ENCODE measurements around the gene TTC39C.
"Not testable (repeated sequence)": the region's sequence is repeated elsewhere in the genome, so short reads cannot be mapped to it uniquely, and the experiment has no call there.

Gene TTC39C

GRCh38 chr18:24055009-24055804 is 40.7 kb downstream of the TTC39C start:
- no peak for DNase-seq

GRCh38 chr18:24055878-24056277 is 41.3 kb downstream of the TTC39C start:
- DNase-seq, result no peak

DNA sequence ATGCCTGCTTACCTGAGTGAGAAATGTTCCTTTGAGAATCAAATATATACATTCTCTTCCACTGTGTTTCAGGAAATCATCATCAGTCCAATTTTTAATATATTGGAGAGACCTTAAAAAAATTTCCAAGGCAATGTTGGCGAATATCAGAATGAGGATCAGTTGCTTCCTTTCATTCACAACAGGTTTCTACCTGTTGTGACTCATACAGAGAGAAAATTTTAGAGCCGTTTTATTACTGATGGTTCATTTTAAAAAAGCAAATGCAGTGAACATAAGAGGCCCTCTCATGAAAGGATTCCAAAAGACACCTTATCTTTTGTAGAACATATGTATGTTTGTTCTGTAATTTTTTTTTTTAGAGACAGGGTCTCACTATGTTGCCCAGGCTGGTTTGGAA is 42.0 kb downstream of the TTC39C start:
- no peak for DNase-seq

- DNase-seq, result no peak
Observed at GRCh38 chr18:24057804-24058203, 43.2 kb downstream of the TTC39C start.

DNA sequence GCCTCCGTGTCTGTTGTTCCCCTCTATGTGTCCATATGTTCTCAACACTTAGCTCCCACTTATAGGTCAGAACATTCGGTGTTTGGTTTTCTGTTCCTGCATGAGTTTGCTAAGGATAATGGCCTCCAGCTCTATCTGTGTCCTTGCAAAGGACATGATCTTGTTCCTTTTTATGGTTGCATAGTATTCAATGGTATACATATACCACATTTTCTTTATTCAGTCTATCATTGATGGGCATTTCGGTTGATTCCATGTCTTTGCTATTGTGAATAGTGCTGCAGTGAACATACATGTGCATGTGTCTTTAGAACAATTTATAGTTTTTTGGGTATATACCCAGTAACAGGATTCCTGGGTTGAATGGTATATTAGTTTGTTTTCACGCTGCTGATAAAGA is 44.8 kb downstream of the TTC39C start:
- not testable (repeated sequence) for DNase-seq

GRCh38 chr18:24060644-24061043 is 46.1 kb downstream of the TTC39C start:
- no peak for DNase-seq

DNA sequence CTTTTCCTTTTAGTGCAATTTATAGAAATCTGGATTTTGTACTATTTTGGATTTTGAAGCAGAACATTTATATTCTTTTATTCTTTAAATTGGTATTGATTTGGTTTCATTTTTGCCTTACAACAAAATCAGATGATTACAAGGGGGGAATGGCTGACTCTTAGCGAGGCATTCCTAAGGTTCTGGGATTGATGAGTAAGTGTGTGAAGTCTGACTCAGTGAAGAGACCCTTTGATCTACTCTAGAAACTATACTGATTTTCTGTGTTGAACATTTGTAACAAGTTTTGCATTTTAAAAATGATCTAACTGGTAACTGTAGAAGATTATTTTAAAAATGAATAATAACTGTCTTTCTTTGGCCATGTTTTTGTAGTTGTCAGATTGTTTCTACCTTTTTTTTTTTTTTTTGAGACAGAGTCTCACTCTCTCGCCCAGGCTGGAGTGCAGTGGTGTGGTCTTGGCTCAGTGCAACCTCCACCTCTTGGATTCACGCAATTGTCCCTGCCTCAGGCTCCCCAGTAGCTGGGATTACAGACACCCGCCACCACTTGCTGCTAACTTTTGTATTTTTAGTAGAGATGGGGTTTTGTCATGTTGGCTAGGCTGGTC is 48.7 kb downstream of the TTC39C start:
- DNase-seq, result no peak

- no peak for DNase-seq
Observed at GRCh38 chr18:24064391-24065100, 50.0 kb downstream of the TTC39C start.

DNA sequence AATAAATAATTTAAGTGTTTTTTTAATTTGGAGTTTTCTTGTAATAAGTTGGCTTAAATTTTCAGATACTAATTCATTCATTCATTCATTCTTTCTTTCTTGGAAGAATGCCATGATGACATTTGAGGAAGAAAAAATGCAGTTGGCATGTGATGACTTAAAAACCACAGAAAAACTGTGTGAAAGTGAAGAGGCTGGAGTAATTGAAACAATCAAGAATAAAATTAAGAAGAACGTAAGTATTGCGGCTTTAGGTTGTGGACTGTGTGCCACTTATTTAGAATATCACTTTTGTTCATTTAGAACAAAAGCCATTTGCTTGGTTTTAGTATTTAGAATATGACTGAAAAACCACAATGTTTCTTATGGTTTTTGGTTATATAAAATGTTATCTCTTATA is 51.4 kb downstream of the TTC39C start:
- DNase-seq, result no peak

GRCh38 chr18:24068945-24069693 is 54.6 kb downstream of the TTC39C start:
- no peak for DNase-seq

- no peak for DNase-seq
Observed at GRCh38 chr18:24071029-24071428, 56.5 kb downstream of the TTC39C start.

DNA sequence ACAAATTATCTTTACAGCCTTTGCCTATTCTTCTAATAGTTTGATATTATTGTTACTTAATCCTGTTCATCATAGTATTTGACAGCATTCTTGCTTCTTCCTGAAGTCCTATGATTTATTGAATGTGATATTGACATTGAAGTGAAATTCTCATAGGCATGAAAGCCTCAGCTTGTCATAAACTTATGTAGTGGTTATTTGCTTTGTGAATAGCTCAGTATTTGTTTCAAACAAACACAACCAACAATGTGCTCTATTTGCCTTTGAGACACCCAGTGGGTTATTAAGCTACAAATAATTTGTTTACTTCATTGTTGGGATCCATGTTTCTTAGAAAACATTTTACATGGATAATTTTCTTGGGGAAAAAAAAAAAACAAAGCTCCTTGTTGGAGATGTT is 57.2 kb downstream of the TTC39C start:
- DNase-seq, result no peak

GRCh38 chr18:24072743-24073142 is 58.2 kb downstream of the TTC39C start:
- DNase-seq, result no peak

DNA sequence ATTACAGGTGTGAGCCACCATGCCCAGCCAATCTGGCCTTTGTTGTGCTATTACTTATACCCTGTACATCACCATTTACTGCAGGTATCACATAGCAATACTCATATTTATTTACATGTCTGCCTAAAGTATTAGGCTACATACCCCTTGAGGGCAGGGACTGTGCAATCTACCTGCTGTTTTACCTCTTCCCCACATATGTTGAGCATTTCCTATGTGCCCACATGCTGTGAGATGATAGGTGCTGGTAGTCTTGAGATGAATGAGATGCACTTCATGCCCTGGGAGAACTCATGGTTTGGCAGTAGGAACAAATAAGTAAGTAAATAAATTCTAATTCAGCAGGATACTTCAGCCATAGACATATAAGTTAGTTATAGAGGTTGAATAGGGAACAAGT is 59.2 kb downstream of the TTC39C start:
- no peak for DNase-seq

- DNase-seq, result not testable (repeated sequence)
Observed at GRCh38 chr18:24074757-24075156, 60.2 kb downstream of the TTC39C start.

DNA sequence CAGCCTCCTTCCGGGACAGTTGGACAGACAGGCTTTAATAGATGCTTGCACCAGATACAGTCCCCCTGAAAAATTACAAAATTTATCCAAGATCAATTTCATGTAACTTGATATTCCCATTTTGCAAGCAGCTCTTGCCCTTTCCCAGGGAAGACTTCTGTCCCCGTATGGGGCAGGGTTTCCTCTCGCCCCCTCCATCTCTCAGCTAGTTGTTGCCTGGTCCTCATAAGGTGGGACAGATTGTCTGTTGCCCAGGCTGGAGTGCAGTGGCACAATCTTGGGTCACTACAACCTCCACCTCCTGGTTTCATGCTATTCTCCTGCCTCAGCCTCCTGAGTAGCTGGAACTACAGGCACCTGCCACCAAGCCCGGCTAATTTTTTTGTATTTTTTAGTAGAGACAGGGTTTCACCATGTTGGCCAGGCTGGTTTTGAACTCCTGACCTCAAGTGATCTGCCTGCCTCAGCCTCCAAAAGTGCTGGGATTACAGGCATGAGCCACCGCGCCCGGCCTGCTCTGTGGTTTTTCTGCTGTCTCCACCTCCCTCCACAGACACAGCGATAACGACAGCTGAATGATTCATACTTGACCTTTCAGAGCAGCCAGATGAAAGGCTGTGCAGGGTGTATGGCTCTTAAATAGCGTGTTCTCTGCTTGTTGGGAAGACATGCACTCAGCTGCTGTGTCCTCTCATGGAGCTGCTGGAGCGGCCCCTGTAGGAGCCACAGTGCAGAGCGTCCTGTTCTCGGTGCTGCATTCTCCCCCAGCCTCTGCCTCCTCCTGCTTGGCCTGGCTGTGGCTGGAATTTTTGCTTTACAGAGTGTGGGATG is 61.4 kb downstream of the TTC39C start:
- peak; percentile 92 for DNase-seq

- no peak for DNase-seq
Observed at GRCh38 chr18:24076950-24077349, 62.4 kb downstream of the TTC39C start.

DNA sequence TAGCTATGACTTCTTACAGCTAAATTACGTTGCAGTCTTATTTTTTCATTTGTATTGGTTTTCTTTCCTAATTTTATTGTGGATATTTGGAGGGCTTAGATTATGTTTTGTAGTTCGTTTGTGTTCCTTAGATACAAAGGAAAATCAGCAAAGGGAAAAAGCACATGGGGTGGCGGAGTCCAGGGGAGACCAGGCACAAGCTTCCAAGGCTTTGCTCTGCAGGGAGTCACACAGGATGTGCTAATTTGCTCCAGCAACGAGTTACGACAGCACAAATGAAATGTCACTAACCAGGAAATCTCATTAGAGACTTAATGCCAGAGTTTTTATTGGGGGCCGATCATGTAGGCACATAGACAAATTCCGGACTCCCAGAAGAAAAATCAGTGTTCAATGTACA is 63.8 kb downstream of the TTC39C start:
- no peak for DNase-seq

DNA sequence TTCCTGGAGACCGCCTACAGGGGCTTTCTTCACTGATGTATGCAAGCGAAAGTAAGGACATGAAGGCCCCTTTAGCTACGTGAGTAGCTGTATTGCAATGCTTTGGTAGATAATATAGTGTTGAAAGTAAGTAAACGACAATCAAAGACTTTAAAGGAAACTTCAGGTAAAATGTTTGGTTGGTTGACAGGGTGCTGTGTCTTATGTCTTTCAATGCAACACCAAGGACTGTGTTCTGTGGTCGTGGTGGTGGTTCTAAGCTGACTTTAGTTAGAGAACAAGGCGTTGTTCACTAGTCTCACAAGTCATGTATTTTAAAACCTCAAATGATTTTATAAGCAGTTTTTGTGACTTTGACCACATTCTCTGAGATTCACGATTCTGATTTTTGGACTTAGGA is 66.3 kb downstream of the TTC39C start:
- no peak for DNase-seq

DNA sequence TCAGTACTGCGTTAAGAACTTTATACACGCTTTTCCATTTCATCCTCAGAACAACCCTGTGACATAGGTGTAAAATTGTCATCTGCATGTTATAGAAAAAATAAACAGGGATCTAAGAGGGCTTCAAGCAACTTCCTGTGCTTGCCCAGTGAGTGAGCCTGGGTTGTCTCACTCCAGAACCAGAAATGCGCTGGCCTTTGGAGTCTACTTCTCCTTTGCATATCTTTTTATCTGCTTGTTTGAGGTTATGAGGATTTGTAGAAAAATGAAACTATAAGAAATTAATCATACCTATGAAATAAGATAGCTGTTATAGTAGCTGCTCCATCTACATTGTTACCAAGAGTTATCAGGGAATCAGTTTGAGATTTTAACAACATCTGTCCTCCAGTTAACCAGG is 69.0 kb downstream of the TTC39C start:
- no peak for DNase-seq

DNA sequence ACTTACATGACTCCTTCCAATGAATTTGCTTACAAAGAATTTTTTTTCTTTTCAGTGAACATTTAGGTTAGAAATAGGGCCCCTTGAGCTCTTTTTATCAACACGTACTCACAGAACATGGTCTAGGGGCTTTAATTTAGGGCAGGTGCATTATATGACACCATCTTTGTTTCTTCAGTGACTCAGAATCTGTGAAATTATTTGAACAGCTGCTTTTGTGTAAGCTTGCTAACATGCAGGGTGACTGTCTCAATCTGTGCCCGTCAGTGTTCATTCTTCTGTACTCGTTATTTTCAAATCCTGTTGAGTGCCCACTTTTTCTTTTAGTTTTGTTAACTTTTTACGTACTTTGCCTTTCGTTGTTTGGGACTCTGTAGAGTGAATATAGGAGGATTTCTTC is 71.5 kb downstream of the TTC39C start:
- DNase-seq, result no peak

DNA sequence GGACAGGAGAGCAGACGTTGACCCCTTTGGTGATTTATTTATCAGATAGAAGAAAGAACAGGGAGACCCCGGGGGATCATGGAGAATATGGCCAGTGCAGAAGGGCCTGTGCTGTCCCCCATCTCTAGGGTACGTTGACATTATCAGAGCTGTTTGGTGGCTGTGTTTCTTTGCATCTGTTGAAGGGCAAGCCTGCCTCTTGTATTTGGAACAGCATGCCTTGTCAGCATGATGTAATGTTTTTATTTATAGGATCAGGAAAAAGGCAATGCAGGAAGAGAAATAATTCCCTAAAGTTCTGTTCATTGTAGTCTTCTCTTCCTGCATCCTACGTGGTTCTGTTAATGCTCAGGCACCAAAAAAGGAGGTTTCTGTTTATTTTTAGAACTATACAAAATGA is 74.5 kb downstream of the TTC39C start:
- DNase-seq, result no peak
